Tibial artery (tissue), 4 donors: ENCODE measurements around the gene RAP2B.

Experiments used
- DNase-seq, 2 donors: peaks; one replicate each; pipeline ENCODE4 v3.0.0-alpha.2; 2019
- H3K27ac ChIP-seq, 2 donors: fragments of 200-600 bp; sonication (generic) in 1 of 2; 1 replicate in 1 of 2; 2 replicates in 1 of 2; pipeline ENCODE4 v1.5.1; 2018 to 2019; ENCODE audit warnings: mild to moderate bottlenecking in 1 of 2
- H3K27me3 ChIP-seq, 2 donors: fragments of 200-600 bp; sonication (generic) in 1 of 2; one replicate each; pipeline versions ENCODE4 v1.5.1 to v1.6.0; 2016 to 2019
- H3K36me3 ChIP-seq, 3 donors: fragments of 200-600 bp; sonication (generic) in 2 of 3; one replicate each; pipeline ENCODE4 v1.5.1; 2016 to 2019; ENCODE audit warnings: mild to moderate bottlenecking in 2 of 3
- H3K4me1 ChIP-seq, 4 donors: fragments of 200-600 bp; sonication (generic) in 2 of 4; 1 replicate in 3 of 4; 2 replicates in 1 of 4; pipeline ENCODE4 v1.5.1; 2016 to 2019
- H3K4me3 ChIP-seq, 2 donors: fragments of 200-600 bp; sonication (generic) in 1 of 2; 1 replicate in 1 of 2; 2 replicates in 1 of 2; pipeline ENCODE4 v1.5.1; 2018 to 2019; ENCODE audit warnings: mild to moderate bottlenecking in 2 of 2
- H3K9me3 ChIP-seq, 3 donors: fragments of 200-600 bp; sonication (generic) in 1 of 3; one replicate each; pipeline ENCODE4 v1.5.1; 2016 to 2019
- CTCF ChIP-seq, 2 experiments: fragments of 200-600 bp in 1 of 2; fragments of 450-650 bp in 1 of 2; IDR thresholded peaks; one replicate each; pipeline ENCODE4 v1.5.1; 2017 to 2019; ENCODE audit warnings: antibody characterized with exemption in 2 of 2, mild to moderate bottlenecking in 1 of 2, moderate library complexity in 1 of 2
- intact Hi-C: fragments of 100-400 bp; cut with DNase I; formaldehyde crosslinking; loops from one replicate; pipeline ENCODE4 v1.15.0; 2023; ENCODE audit warnings: low total_unique reads

The RAP2B gene

GRCh38 chr3:153162513-153163392, 727 bp downstream of the RAP2B start:
- Histone ChIP-seq H3K27ac (peak overlapping the region; percentile 79 to 94), H3K4me3 (peak overlapping the region; percentile 71 to 97), H3K9me3 (no peaks in the 10 kb centered on the region), H3K36me3 (no peaks in the 10 kb centered on the region), H3K27me3 (no peaks in the 10 kb centered on the region), H3K4me1 (peaks cover 0 to 33% (median 20%) of the 10 kb centered on the region in 4 donors)
- intact Hi-C loops, result loop anchor here (5.0 kb wide), 1 partner anchor 110 kb away; no protein-coding TSS in a partner anchor
- no peak for TF ChIP-seq CTCF (IDR thresholded peaks at IDR 0.05)
- peak; percentile 37 to 73 for DNase-seq

- Histone ChIP-seq H3K4me1 (peaks cover 0 to 33% (median 20%) of the 10 kb centered on the region in 4 donors), H3K4me3 (peak overlapping the region; percentile 71 to 97), H3K9me3 (no peaks in the 10 kb centered on the region), H3K36me3 (no peaks in the 10 kb centered on the region), H3K27ac (peak overlapping the region; percentile 79 to 94), H3K27me3 (no peaks in the 10 kb centered on the region)
- DNase-seq, result no peak
- no peak for TF ChIP-seq CTCF (IDR thresholded peaks at IDR 0.05)
- intact Hi-C loops, result loop anchor here (5.0 kb wide), 1 partner anchor 111 kb away; no protein-coding TSS in a partner anchor
Observed at GRCh38 chr3:153163393-153163724, 1.3 kb downstream of the RAP2B start.

GRCh38 chr3:153163756-153164550, 1.9 kb downstream of the RAP2B start:
- no peak for DNase-seq
- Histone ChIP-seq H3K4me3 (peak overlapping the region; percentile 71 to 97), H3K27ac (peak overlapping the region; percentile 79 to 94), H3K9me3 (no peaks in the 10 kb centered on the region), H3K36me3 (no peaks in the 10 kb centered on the region), H3K4me1 (peaks cover 0 to 33% (median 20%) of the 10 kb centered on the region in 4 donors), H3K27me3 (no peaks in the 10 kb centered on the region)
- no peak for TF ChIP-seq CTCF (IDR thresholded peaks at IDR 0.05)
- intact Hi-C loops, result loop anchor here (5.0 kb wide), 1 partner anchor 112 kb away; no protein-coding TSS in a partner anchor

- TF ChIP-seq CTCF (IDR thresholded peaks at IDR 0.05), result no peak
- Histone ChIP-seq H3K4me3 (peak overlapping the region; percentile 3 to 4), H3K27ac (no peak overlapping the region), H3K4me1 (peaks cover 0 to 33% (median 20%) of the 10 kb centered on the region in 4 donors), H3K27me3 (no peaks in the 10 kb centered on the region), H3K9me3 (no peaks in the 10 kb centered on the region), H3K36me3 (peaks cover 0 to 5% (median 0%) of the 10 kb centered on the region in 3 donors)
- intact Hi-C loops, result no loop called here
- no peak for DNase-seq
Observed at GRCh38 chr3:153165261-153165681, 3.2 kb downstream of the RAP2B start.

- no peak for TF ChIP-seq CTCF (IDR thresholded peaks at IDR 0.05)
- no peak for DNase-seq
- H3K27me3 ChIP-seq, result no peaks in the 10 kb centered on the region
- peaks cover 0 to 5% (median 0%) of the 10 kb centered on the region in 3 donors for H3K36me3 ChIP-seq
- H3K4me1 ChIP-seq, result peaks cover 0 to 33% (median 20%) of the 10 kb centered on the region in 4 donors
- H3K4me3 ChIP-seq, result no peak overlapping the region
- intact Hi-C loops, result no loop called here
- no peaks in the 10 kb centered on the region for H3K9me3 ChIP-seq
- no peak overlapping the region for H3K27ac ChIP-seq
Observed at GRCh38 chr3:153166206-153166605, 4.2 kb downstream of the RAP2B start.
